Tibial nerve (tissue), 4 donors: Measurements from ENCODE around the gene ALOXE3. TPM values are rescaled to one million over a fixed set of nuclear protein-coding genes. Genes with fewer than 3 reads are reported as not detected.
A peak's percentile ranks its signal among the peaks of the same experiment; 100 is the strongest.
"Not testable (repeated sequence)": the region's sequence is repeated elsewhere in the genome, so short reads cannot be mapped to it uniquely, and the experiment has no call there.

Experiments used
- DNase-seq, 2 donors: peaks; one replicate each; pipeline ENCODE4 v3.0.0-alpha.2; 2019; ENCODE audit warnings: low spot score in 2 of 2
- H3K27ac ChIP-seq, 4 donors: fragments of 200-600 bp; sonication (generic) in 3 of 4; one replicate each; pipeline ENCODE4 v1.5.1; 2017 to 2019; ENCODE audit warnings: mild to moderate bottlenecking in 1 of 4
- H3K27me3 ChIP-seq, 2 donors: fragments of 200-600 bp; sonication (generic) in 1 of 2; one replicate each; pipeline versions ENCODE4 v1.5.1 to v1.6.0; 2017 to 2019
- H3K36me3 ChIP-seq, 3 donors: fragments of 200-600 bp; sonication (generic); one replicate each; pipeline ENCODE4 v1.5.1; 2018 to 2019
- H3K4me1 ChIP-seq, 4 donors: fragments of 200-600 bp; sonication (generic) in 3 of 4; one replicate each; pipeline ENCODE4 v1.5.1; 2017 to 2019
- H3K4me3 ChIP-seq, 4 donors: fragments of 200-600 bp; sonication (generic) in 3 of 4; one replicate each; pipeline ENCODE4 v1.5.1; 2017 to 2019; ENCODE audit warnings: mild to moderate bottlenecking in 1 of 4, moderate library complexity in 1 of 4
- H3K9me3 ChIP-seq, 4 donors: fragments of 200-600 bp; sonication (generic) in 3 of 4; one replicate each; pipeline ENCODE4 v1.5.1; 2017 to 2019
- CTCF ChIP-seq, 5 experiments: fragments of 200-600 bp in 3 of 5; fragments of 450-650 bp in 2 of 5; sonication (generic) in 3 of 5; IDR thresholded peaks; one replicate each; pipeline ENCODE4 v1.5.1; 2016 to 2019; ENCODE audit warnings: antibody characterized with exemption in 5 of 5, mild to moderate bottlenecking in 3 of 5, moderate library complexity in 2 of 5
- EP300 ChIP-seq, 2 donors: sonication (generic); formaldehyde crosslinking; IDR thresholded peaks; one replicate each; pipeline ENCODE4 v1.6.1; 2017; ENCODE audit warnings: antibody characterized with exemption in 2 of 2, mild to moderate bottlenecking in 1 of 2
- POLR2A ChIP-seq, 2 donors: fragments of 450-650 bp; IDR thresholded peaks; one replicate each; pipeline ENCODE4 v1.6.1; 2017; ENCODE audit warnings: antibody characterized with exemption in 2 of 2, mild to moderate bottlenecking in 2 of 2, moderate library complexity in 2 of 2
- WGBS, 2 donors: methylation state at CpG; one replicate each; pipeline ENCODE4 v1.1.5; 2018; 5-methylcytosine and 5-hydroxymethylcytosine counted together
- total RNA-seq, 4 donors: library from RNA; depleted of rRNA; stranded (reverse); fragments of >200 nt; gene quantifications; one replicate each; pipeline ENCODE4 v1.1.0, GENCODE V29; 2016

ALOXE3 gene
- total RNA-seq, 4 donors from 2014 or later: not detected

- peak; percentile 51 to 74 (median 67) for TF ChIP-seq CTCF (IDR thresholded peaks at IDR 0.05)
- TF ChIP-seq EP300 (IDR thresholded peaks at IDR 0.05): no peak
- TF ChIP-seq POLR2A (IDR thresholded peaks at IDR 0.05): no peak
- Histone ChIP-seq H3K27me3 (peaks cover 0 to 68% of the 10 kb centered on the region in 2 donors), H3K9me3 (no peaks in the 10 kb centered on the region), H3K36me3 (no peaks in the 10 kb centered on the region), H3K4me1 (peaks cover 0 to 13% (median 6%) of the 10 kb centered on the region in 4 donors), H3K4me3 (peak overlapping the region in 3 of 4 donors; percentile 7 to 38 (median 29)), H3K27ac (no peak overlapping the region)
- 13 to 19% methylated on average over 20 to 45 of the region's 63 CpGs for WGBS, 2 donors
- peak in 1 of 2 donors; percentile 16 for DNase-seq
Measured at GRCh38 chr17:8109661-8110455, 8.5 kb downstream of the ALOXE3 start.

GRCh38 chr17:8108972-8109660 lies 9.2 kb downstream of the ALOXE3 start:
- H3K9me3 ChIP-seq: no peaks in the 10 kb centered on the region
- 84 to 89% methylated on average over 17 to 22 of the region's 33 CpGs for WGBS, 2 donors
- peaks cover 0 to 62% of the 10 kb centered on the region in 2 donors for H3K27me3 ChIP-seq
- no peak overlapping the region for H3K4me3 ChIP-seq
- no peaks in the 10 kb centered on the region for H3K36me3 ChIP-seq
- TF ChIP-seq EP300 (IDR thresholded peaks at IDR 0.05): no peak
- TF ChIP-seq CTCF (IDR thresholded peaks at IDR 0.05): no peak
- TF ChIP-seq POLR2A (IDR thresholded peaks at IDR 0.05): no peak
- peaks cover 0 to 13% (median 6%) of the 10 kb centered on the region in 4 donors for H3K4me1 ChIP-seq
- no peak overlapping the region for H3K27ac ChIP-seq
- no peak for DNase-seq

- peaks cover 0 to 13% (median 6%) of the 10 kb centered on the region in 4 donors for H3K4me1 ChIP-seq
- H3K4me3 ChIP-seq, DNase-seq, H3K36me3 ChIP-seq, H3K27ac ChIP-seq, H3K9me3 ChIP-seq: not testable (repeated sequence)
- peaks cover 0 to 41% of the 10 kb centered on the region in 2 donors for H3K27me3 ChIP-seq
- 83 to 93% methylated on average over 4 of the region's 4 CpGs for WGBS, 2 donors
Measured at GRCh38 chr17:8106980-8107379, 11.3 kb downstream of the ALOXE3 start.

- no peak for TF ChIP-seq CTCF (IDR thresholded peaks at IDR 0.05)
- no peak for TF ChIP-seq EP300 (IDR thresholded peaks at IDR 0.05)
- TF ChIP-seq POLR2A (IDR thresholded peaks at IDR 0.05): no peak
- DNase-seq: no peak
- H3K36me3 ChIP-seq: no peaks in the 10 kb centered on the region
- H3K4me1 ChIP-seq: peaks cover 0 to 13% (median 6%) of the 10 kb centered on the region in 4 donors
- WGBS, 2 donors: 69 to 74% methylated on average over 5 of the region's 5 CpGs
- H3K4me3 ChIP-seq: no peak overlapping the region
- peaks cover 0 to 31% of the 10 kb centered on the region in 2 donors for H3K27me3 ChIP-seq
- no peak overlapping the region for H3K27ac ChIP-seq
- no peaks in the 10 kb centered on the region for H3K9me3 ChIP-seq
Measured at GRCh38 chr17:8105957-8106398, 12.3 kb downstream of the ALOXE3 start.

- H3K4me1 ChIP-seq: peaks cover 0 to 7% (median 3%) of the 10 kb centered on the region in 4 donors
- H3K27me3 ChIP-seq: peaks cover 0 to 20% of the 10 kb centered on the region in 2 donors
- DNase-seq: no peak
- no peaks in the 10 kb centered on the region for H3K36me3 ChIP-seq
- no peak overlapping the region for H3K27ac ChIP-seq
- no peak overlapping the region for H3K4me3 ChIP-seq
- no peaks in the 10 kb centered on the region for H3K9me3 ChIP-seq
- no peak for TF ChIP-seq CTCF (IDR thresholded peaks at IDR 0.05)
- no peak for TF ChIP-seq EP300 (IDR thresholded peaks at IDR 0.05)
- no peak for TF ChIP-seq POLR2A (IDR thresholded peaks at IDR 0.05)
- 71 to 79% methylated on average over 8 of the region's 8 CpGs for WGBS, 2 donors
Measured at GRCh38 chr17:8104911-8105310, 13.4 kb downstream of the ALOXE3 start.
